C1 segment of cervical spinal cord (tissue), 14 donors: ENCODE results near the gene NACC2.
"Not testable (repeated sequence)": the region's sequence is repeated elsewhere in the genome, so short reads cannot be mapped to it uniquely, and the experiment has no call there.

ENCODE experiments used
- DNase-seq, 14 donors: peaks; one replicate each; lab custom pipeline; 2025; lab: John Stamatoyannopoulos, UW

Gene NACC2

DNA sequence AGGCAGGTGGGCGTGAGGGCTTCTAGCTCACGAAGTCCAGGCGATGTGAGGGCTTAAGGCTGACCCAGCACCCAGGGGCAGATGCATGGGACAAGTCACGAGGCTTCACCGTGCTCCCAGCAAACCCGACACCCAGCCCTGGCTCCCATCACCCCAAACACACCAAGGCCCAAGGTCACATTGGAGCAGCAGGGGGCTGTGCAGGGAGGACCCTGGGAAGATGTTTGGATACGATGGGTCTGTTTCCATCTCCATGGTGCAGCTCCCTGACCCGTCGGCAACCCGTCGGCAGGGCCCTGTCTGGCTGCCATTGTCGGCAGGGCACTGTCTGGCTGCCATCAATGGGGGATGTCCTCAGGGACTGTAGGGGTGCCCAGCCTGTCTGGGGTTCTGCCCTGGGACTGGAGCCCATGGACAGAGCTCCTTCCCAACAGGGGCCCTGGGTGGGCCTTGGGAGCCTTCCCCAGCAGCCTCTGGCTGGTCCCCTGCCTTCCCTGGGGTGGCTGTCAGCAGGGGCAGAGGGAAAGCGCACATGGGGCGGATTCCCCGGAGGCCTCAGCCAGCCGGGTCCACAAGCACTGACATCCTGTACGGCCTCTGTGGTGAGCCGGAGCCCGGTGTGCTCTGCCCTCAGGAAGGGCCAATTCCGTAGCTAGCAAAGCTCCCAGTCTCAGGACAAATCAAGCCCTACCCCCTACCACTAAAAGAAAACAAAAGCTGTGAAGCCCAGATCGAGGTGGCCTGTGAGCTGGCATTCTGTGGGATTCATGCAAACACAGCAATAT, 47.1 kb downstream of the NACC2 start:
- DNase-seq, result peak in 1 of 14 donors; percentile 45

GRCh38 chr9:136047076-136047774, 47.9 kb downstream of the NACC2 start:
- peak in 1 of 14 donors; percentile 68 for DNase-seq

GRCh38 chr9:136046554-136046920, 48.6 kb downstream of the NACC2 start:
- DNase-seq, result no peak

DNA sequence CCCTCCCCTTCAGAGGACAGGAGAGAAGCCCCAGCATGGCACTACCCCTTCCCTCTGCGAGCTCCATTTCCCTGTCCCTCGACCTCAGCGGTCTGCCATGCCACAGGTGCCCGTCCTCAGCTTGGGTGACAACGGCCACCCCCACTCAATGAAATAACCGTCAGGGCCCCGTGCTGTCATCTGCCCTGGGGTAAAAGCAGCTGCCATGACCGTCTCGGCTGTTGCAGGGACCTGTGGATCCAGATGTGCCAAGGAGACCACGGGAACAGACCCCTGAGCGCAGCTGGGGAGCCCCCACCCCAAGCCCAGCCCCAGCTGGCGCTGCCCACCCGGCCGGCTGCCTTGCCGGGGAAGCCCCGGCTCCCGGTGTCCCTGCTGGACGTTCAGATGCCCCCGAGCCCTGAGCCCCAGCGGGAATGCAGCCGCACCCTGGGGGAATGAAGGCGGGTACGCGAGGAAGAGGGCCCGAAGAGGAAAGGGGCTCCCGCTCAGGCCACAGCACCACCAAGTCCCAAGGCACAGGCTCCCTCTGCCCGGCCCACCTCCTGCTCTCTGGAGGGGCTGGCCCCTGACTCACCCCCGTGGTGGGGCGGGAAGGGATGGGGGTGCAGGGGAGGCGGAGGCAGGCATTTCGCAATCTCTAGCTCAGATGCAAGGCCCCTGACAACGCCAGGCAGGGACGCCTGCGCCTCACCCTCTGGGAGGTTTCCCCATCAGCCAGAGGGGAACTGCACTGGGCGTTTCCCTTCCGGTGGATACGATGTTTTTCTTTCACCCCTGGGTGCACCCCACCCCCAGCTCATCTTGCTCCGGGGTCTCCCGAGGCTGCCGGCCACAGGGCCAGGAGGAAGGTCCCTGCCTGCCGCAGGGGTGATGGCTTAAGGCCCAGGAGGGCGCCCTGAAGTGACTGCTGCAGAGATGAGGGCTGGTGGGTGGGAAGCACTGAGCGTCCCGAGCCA, 49.2 kb downstream of the NACC2 start:
- DNase-seq, result no peak

DNA sequence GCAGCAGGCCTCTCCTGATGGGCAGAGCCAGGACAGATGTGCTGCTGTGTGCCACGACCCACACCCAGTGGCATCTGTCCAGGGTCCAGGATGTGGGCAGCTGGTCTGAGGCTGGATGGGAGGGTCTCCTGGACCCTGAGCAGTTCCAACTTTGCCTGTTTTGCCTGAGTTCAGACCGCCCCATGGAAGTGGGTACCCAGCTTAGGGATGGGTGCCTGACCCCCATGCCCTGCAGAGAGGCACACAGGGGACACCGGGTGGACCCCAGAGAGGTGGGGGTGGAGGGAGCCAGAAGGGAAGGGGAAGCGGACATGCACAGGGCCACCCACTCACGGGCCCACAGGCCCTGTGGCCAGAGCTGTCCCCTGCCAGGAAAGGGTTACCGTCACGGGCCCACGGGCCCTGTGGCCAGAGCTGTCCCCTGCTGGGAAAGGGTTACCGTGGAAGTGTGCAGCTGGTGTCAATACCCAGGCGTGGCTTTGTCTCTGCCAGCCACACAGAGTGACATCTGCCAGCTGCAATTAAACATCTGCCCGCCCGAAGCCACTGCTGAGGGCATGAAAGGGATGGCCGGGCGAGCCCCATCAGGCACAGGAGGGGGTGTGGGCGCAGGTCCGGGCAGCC, 50.0 kb downstream of the NACC2 start:
- DNase-seq, result peak in 5 of 14 donors; percentile 16 to 65 (median 33)

GRCh38 chr9:136044207-136044970, 50.7 kb downstream of the NACC2 start:
- no peak for DNase-seq

- DNase-seq, result no peak
Measured at GRCh38 chr9:136043441-136043991, 51.6 kb downstream of the NACC2 start.

GRCh38 chr9:136042541-136042940, 52.5 kb downstream of the NACC2 start:
- no peak for DNase-seq

DNA sequence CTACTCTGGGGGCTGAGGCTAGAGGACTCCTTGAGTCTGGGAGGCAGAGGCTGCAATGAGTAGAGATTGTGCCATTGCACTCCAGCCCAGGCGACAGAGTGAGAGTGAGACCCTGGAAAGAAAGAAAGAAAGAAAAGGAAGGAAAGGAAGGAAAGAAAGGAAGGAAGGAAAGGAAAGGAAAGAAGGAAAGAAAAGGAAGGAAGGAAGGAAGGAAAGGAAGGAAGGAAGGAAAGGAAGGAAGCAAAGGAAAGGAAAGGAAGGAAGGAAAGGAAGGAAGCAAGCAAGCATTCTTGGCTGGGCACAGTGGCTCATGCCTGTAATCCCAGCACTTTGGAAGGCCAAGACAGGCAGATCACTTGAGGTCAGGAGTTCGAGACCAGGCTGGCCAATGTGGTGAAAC, 54.2 kb downstream of the NACC2 start:
- DNase-seq, result not testable (repeated sequence)

- DNase-seq, result no peak
Measured at GRCh38 chr9:136039488-136039887, 55.6 kb downstream of the NACC2 start.

DNA sequence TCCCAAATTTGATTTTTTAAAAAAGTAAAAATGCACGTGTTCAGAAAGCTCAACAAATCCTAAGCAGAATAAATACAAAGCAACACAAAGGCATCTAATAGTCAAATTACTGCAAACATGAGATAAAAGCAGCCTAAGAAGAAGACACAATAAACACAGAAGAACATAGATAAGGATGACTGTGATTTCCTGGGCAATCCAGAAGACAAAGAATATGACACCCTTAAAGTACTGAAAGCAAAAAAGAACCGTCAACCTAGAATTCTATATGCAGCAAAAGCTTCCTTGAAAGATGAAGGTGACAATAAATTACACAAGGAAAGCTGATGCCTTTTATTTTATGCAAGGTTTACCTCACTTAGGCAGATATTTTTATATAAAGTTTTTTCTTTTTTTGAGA, 58.2 kb downstream of the NACC2 start:
- no peak for DNase-seq

- no peak for DNase-seq
Measured at GRCh38 chr9:136036050-136036449, 59.0 kb downstream of the NACC2 start.

DNA sequence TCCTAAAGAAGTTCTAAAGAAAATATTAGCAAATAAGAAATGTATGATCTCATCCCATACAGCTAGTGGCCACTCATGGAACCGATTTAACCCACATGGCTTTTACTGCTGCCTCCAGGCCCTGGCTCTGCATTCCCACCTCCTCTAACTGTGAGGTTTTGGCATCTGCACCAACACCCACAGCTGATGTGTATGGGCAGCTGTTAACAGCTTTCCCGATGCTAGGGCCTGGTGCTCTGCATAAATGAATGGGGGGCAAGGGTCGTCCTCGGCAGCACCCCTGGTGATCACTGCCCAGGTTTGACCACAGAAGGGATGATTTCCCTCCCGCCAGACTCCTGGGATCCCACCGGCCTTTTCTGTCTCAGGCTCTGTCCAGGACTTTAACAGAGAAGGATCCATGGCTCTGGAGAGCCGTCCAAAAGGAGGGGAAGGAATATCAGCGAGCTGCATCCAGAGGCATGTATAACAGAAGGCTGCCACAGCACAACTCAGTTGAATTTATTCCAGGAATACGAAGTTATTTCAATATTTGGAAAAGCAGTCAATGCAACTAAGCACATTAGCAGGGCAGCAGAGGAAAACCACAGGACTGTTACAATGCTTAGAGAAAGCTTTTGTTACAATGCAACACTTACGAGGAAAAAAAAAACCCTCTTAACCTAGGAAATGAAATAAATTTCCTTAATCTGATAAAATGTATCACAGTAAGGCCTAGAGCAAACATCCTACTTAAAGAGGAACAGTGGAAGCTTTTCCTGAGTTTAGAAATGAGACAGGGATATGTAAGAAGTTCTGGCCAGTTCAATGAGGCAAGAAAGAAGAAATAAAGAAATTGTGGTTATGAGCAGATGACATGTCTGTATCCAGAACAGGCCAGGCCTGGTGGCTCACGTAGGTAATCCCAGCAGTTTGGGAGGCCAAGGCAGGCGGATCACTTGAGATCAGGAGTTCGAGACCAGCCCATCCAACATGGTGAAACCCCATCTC, 63.1 kb downstream of the NACC2 start:
- DNase-seq, result no peak

DNA sequence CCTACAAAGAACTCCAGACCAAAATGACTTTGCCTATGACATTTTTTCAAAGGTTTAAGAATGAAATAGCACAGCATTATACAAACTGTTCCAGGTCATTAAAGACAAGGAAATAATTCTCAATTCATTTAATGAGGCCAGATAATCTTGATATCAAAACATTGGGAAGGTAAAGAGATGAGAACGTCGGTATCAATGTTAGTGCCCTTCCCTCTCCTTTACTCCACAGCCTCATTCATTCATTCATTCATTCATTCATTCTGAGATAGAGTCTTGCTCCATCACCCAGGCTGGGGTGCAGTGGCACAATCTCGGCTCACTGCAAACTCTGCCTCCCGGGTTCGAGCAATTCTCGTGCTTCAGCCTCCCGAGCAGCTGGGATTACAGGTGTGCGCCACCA, 64.0 kb downstream of the NACC2 start:
- DNase-seq, result no peak

DNA sequence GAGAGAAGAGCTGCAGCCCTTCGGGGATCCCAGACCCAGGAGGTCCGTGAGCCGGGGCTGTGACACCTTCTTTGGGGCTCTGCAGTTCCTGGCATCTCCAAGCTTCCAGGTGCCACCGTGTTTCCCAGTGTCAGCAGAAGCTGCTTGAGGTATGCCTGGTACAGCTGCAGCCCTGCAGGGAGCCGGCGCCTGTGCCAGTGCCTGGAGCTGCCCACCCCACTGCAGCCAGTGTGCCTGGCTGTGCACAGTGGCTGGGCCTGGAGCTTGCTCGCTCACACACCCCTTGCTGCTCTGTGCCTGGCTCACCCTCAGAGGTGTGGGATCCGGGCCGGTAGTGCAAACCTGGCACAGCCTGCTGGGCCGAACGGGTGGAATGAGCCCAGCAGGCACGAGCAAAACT, 65.5 kb downstream of the NACC2 start:
- peak in 1 of 14 donors; percentile 64 for DNase-seq

DNA sequence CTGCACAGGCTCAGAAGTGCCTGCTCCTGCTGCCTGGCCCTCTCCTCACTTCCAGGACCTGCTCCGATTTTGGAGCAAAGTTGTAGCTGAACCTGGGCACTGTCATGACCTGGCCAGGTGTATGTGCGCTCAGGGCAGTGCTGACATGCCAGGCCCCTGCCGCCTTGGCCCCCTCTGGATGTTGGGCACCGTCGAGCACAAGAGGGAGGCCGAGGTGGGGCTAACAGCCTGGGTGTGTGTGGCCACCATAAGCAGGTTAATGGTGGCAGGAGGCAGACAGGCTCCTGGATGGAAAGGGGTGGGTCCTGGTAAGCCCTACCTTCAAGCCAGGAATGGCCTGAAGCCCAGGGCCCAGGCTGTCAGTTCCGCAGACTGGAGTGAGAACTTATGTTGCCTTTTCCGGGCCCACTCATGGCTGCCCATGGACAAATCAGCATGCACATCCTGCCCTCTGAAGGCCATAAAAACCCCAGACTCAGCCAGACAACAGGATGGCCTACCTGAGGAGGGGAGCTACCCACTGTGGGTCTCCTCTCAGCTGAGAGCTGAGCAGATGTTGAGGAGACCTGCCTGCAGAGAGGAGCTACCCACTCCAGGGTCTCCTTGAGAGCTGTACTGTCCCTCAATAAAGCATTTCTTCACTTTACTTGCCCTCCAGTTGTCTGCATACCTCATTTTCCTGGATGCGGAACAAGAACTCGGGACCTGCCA, 66.2 kb downstream of the NACC2 start:
- peak in 1 of 14 donors; percentile 64 for DNase-seq

DNA sequence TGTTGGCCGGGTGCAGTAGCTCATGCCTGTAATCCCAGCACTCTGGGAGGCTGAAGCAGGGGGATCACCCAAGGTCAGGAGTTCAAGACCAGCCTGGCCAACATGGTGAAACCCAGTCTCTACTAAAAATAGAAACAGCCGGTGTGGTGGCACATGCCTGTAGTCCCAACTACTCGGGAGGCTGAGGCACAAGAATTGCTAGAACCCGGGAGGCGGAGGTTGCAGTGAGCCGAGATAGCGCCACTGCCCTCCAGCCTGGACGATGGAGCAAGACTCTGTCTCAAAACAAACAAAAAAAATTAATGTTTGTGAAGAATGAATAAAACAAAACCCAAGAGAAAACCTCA, 68.2 kb downstream of the NACC2 start:
- DNase-seq, result not testable (repeated sequence)

GRCh38 chr9:136026266-136026942, 68.7 kb downstream of the NACC2 start:
- DNase-seq, result no peak
